MM.1S (cell line): Measurements from ENCODE around the gene AP1M1.
"Not testable (repeated sequence)": the region's sequence is repeated elsewhere in the genome, so short reads cannot be mapped to it uniquely, and the experiment has no call there.

Source experiments
- DNase-seq: peaks from one replicate; pipeline ENCODE4 v3.0.0-alpha.2; 2015
- H2AFZ ChIP-seq: fragments of 300-600 bp; sonication (generic); 2 replicates; pipeline ENCODE4 v1.6.0; 2016; ENCODE audit warnings: antibody characterized with exemption, low read length
- H3F3A ChIP-seq: fragments of 300-600 bp; sonication (generic); 2 replicates; pipeline ENCODE4 v1.6.1; 2016; ENCODE audit warnings: mild to moderate bottlenecking, antibody characterized with exemption, low read length, moderate library complexity, mixed read lengths; ENCODE audit not compliant: insufficient read depth
- H3K27ac ChIP-seq: fragments of 300-600 bp; sonication (generic); 2 replicates; pipeline ENCODE4 v1.5.1; 2016; ENCODE audit warnings: mild to moderate bottlenecking, low read length
- H3K27me3 ChIP-seq: fragments of 300-600 bp; sonication (generic); replicated peaks from 2 replicates; pipeline ENCODE4 v1.6.0; 2016; ENCODE audit warnings: low read length; ENCODE audit not compliant: insufficient read depth
- H3K36me3 ChIP-seq: fragments of 300-600 bp; sonication (generic); replicated peaks from 2 replicates; pipeline ENCODE4 v1.6.1; 2016; ENCODE audit warnings: mild to moderate bottlenecking, low read length, mixed read lengths; ENCODE audit not compliant: insufficient read depth
- H3K4me1 ChIP-seq: fragments of 300-600 bp; sonication (generic); 2 replicates; pipeline ENCODE4 v1.6.1; 2016; ENCODE audit warnings: low read length, mixed read lengths
- H3K4me2 ChIP-seq: fragments of 300-600 bp; sonication (generic); 2 replicates; pipeline ENCODE4 v1.6.0; 2016; ENCODE audit warnings: low read depth, low read length
- H3K4me3 ChIP-seq: fragments of 300-600 bp; sonication (generic); 2 replicates; pipeline ENCODE4 v1.5.1; 2016; ENCODE audit warnings: low read length, mixed read lengths
- H3K79me2 ChIP-seq: fragments of 300-600 bp; sonication (generic); 2 replicates; pipeline ENCODE4 v1.6.1; 2016; ENCODE audit warnings: mixed run types, low read length, mixed read lengths
- H3K9ac ChIP-seq: fragments of 300-600 bp; sonication (generic); 2 replicates; pipeline ENCODE4 v1.6.1; 2016; ENCODE audit warnings: low read length, mixed read lengths
- H3K9me2 ChIP-seq: fragments of 300-600 bp; sonication (generic); replicated peaks from 2 replicates; pipeline ENCODE4 v1.6.1; 2016; ENCODE audit warnings: mild to moderate bottlenecking, low read length, mixed read lengths; ENCODE audit not compliant: insufficient read depth
- H3K9me3 ChIP-seq: fragments of 300-600 bp; sonication (generic); replicated peaks from 2 replicates; pipeline ENCODE4 v1.6.1; 2016; ENCODE audit warnings: mild to moderate bottlenecking, low read length, mixed read lengths; ENCODE audit not compliant: insufficient read depth
- H4K20me1 ChIP-seq: fragments of 300-600 bp; sonication (generic); 2 replicates; pipeline ENCODE4 v1.6.1; 2016; ENCODE audit warnings: mild to moderate bottlenecking, low read length, moderate library complexity, mixed read lengths; ENCODE audit not compliant: insufficient read depth
- EZH2 ChIP-seq: fragments of 300-600 bp; sonication (generic); optimal IDR thresholded peaks from 2 replicates; pipeline ENCODE3; 2017; ENCODE audit warnings: low read depth, mild to moderate bottlenecking, antibody characterized with exemption, low read length, mixed read lengths
- EZH2phosphoT487 ChIP-seq: fragments of 300-600 bp; sonication (generic); IDR thresholded peaks from 2 replicates; pipeline ENCODE4 v1.6.1; 2018; ENCODE audit warnings: antibody characterized with exemption, low read length
- TF ChIP-seq, protein P1 (sequence below): fragments of 300-600 bp; sonication (generic); IDR thresholded peaks from 2 replicates; pipeline ENCODE4 v1.5.1; 2016; ENCODE audit warnings: antibody characterized with exemption, low read length, mixed read lengths

The AP1M1 gene

DNA sequence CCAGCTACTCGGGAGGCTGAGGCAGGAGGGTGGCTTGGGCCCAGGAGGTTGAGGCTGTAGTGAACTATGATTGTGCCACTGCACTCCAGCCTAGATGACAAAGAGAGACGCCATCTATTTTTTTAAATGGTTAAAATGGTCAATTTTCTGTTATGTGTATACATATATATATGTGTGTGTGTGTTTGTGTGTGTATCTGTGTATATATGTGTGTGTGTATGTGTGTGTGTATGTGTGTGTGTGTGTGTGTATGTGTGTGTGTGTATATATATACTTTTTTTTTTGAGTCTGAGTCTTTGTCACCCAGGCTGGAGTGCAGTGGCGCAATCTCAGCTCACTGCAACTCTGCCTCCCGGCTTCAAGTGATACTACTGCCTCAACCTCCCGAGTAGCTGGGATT, 84.0 kb downstream of the AP1M1 start:
- H3K4me2 ChIP-seq, result no peak overlapping the region
- H3K27me3 ChIP-seq, result peaks cover 22% of the 10 kb centered on the region
- H3K4me1 ChIP-seq, result no peaks in the 10 kb centered on the region
- H4K20me1 ChIP-seq, result no peaks in the 10 kb centered on the region
- no peak overlapping the region for H3K4me3 ChIP-seq
- H3K79me2 ChIP-seq, result no peaks in the 10 kb centered on the region
- no peak for DNase-seq
- H3K9ac ChIP-seq, result no peak overlapping the region
- no peaks in the 10 kb centered on the region for H3K9me2 ChIP-seq
- H3K27ac ChIP-seq, result no peak overlapping the region
- H3K9me3 ChIP-seq, result no peaks in the 10 kb centered on the region
- TF ChIP-seq EZH2, result no peak
- TF ChIP-seq, protein P1, sequence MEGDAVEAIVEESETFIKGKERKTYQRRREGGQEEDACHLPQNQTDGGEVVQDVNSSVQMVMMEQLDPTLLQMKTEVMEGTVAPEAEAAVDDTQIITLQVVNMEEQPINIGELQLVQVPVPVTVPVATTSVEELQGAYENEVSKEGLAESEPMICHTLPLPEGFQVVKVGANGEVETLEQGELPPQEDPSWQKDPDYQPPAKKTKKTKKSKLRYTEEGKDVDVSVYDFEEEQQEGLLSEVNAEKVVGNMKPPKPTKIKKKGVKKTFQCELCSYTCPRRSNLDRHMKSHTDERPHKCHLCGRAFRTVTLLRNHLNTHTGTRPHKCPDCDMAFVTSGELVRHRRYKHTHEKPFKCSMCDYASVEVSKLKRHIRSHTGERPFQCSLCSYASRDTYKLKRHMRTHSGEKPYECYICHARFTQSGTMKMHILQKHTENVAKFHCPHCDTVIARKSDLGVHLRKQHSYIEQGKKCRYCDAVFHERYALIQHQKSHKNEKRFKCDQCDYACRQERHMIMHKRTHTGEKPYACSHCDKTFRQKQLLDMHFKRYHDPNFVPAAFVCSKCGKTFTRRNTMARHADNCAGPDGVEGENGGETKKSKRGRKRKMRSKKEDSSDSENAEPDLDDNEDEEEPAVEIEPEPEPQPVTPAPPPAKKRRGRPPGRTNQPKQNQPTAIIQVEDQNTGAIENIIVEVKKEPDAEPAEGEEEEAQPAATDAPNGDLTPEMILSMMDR, result no peak
- TF ChIP-seq EZH2phosphoT487, result no peak
- H3F3A ChIP-seq, result no peaks in the 10 kb centered on the region
- no peak overlapping the region for H2AFZ ChIP-seq
- H3K36me3 ChIP-seq, result no peaks in the 10 kb centered on the region

DNA sequence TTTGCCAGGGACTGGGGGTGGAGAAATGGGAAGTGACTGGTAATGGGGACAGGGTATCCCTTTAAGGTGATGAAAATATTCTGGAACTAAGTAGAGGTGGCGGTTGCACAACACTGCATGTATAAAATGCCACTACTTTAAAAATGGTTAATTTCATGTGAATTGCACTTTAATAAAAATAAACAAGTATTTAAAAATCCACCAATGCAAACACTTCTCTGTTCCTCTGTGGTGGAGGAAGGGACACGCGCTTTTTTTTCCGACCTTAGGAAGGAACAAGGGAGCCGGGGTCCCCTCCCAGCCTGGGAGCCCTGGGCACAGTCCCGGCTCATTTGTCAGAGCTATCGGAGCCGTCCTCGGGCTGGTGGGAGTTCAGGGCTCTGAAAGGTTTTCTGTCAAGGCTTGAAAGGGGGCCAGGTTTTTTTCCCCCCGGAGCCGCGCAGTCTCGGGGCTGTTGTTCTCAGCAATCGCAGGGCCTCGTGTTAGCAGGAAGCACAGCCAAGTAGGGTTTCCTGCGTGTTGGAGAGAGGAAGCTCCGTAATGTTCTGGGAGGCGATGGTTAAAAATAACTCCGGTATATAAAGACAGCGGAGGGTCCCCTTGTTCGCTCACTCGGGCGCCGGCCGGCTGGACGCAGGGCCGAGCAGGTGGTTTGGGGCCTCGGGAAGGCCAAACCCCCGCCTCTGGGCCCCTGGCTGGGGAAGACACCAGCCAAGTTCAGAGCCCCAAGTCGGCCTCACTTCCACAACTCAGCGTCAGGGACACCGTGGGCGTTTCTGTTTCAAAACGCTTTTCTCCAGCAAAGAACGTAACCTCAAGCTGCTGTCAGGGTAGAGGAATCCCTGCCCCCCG, 85.7 kb downstream of the AP1M1 start:
- TF ChIP-seq EZH2, result no peak
- TF ChIP-seq, protein P1, result no peak
- no peak for TF ChIP-seq EZH2phosphoT487
- Histone ChIP-seq H3F3A (no peaks in the 10 kb centered on the region), H3K9me3 (no peaks in the 10 kb centered on the region), H2AFZ (peak overlapping the region; percentile 42; the same call in 1 of the 2 replicates), H3K4me2 (peak overlapping the region; percentile 47), H3K27ac (no peak overlapping the region), H3K36me3 (no peaks in the 10 kb centered on the region), H3K27me3 (peaks cover 31% of the 10 kb centered on the region), H4K20me1 (no peaks in the 10 kb centered on the region), H3K9me2 (no peaks in the 10 kb centered on the region), H3K9ac (no peak overlapping the region), H3K79me2 (no peaks in the 10 kb centered on the region), H3K4me3 (no peak overlapping the region), H3K4me1 (no peaks in the 10 kb centered on the region)
- no peak for DNase-seq

DNA sequence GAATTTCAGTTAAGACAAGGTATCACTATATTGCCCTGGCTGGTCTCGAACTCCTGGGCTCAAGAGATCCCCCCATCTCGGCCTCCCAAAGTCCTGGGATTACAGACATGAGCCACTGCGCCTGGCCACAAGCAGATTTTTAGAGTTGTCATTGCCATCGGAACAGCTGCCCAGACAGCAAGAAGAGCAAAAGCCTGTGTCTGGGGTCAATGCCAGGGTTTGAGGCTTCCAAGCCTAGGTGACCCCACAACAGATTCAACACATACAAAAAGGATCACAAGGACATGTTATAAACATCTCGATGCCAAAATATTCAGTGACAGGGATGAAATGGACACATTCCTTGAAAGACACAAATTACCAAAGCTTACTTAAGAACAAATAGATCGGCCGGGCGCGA, 86.8 kb downstream of the AP1M1 start:
- no peak overlapping the region for H3K4me3 ChIP-seq
- TF ChIP-seq EZH2phosphoT487, result no peak
- TF ChIP-seq EZH2, result no peak
- TF ChIP-seq, protein P1, result no peak
- H3K4me1 ChIP-seq, result no peaks in the 10 kb centered on the region
- H3K9ac ChIP-seq, result no peak overlapping the region
- no peaks in the 10 kb centered on the region for H4K20me1 ChIP-seq
- no peaks in the 10 kb centered on the region for H3K79me2 ChIP-seq
- H3K36me3 ChIP-seq, result no peaks in the 10 kb centered on the region
- no peaks in the 10 kb centered on the region for H3K9me2 ChIP-seq
- H3K27ac ChIP-seq, result no peak overlapping the region
- DNase-seq, result no peak
- no peak overlapping the region for H3K4me2 ChIP-seq
- no peaks in the 10 kb centered on the region for H3F3A ChIP-seq
- no peaks in the 10 kb centered on the region for H3K9me3 ChIP-seq
- peaks cover 31% of the 10 kb centered on the region for H3K27me3 ChIP-seq
- no peak overlapping the region for H2AFZ ChIP-seq

DNA sequence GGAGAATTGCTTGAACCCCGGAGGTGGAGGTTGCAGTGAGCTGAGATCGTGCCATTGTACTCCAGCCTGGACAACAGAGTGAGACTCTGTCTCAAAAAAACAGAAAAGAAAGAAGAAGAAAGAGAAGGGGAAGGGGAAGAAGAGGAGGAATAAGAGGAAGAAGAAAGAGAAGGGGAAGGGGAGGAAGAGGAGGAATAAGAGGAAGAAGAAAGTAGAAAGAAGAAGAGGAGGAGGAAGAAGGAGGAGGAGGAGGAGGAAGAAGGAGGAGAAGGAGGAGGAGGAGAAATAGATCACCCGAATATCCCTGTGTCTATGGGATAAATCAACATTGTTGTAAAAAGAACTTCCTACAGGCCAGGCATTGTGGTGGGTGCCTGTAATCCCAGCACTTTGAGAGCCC, 87.4 kb downstream of the AP1M1 start:
- H3K9me3 ChIP-seq, H3K4me1 ChIP-seq: not testable (repeated sequence)

More for the DNA sequence above, 87.4 kb downstream of the AP1M1 start:
- H3F3A ChIP-seq, H2AFZ ChIP-seq, H3K79me2 ChIP-seq, H3K4me2 ChIP-seq, H4K20me1 ChIP-seq, DNase-seq, H3K27ac ChIP-seq, H3K9ac ChIP-seq, H3K4me3 ChIP-seq, H3K36me3 ChIP-seq, H3K9me2 ChIP-seq: not testable (repeated sequence)
- H3K27me3 ChIP-seq, result peaks cover 31% of the 10 kb centered on the region
